Inflammatory macrophage treated with lipopolysaccharide for 1 hour (primary cell): ENCODE results near the gene TRAFD1.
A peak's percentile ranks its signal among the peaks of the same experiment; 100 is the strongest.
"Not testable (repeated sequence)": the region's sequence is repeated elsewhere in the genome, so short reads cannot be mapped to it uniquely, and the experiment has no call there.

Experiments
- DNase-seq, 2 donors: peaks; one replicate each; pipeline ENCODE4 v3.0.0-alpha.2; 2020 to 2022

The TRAFD1 gene, protein sequence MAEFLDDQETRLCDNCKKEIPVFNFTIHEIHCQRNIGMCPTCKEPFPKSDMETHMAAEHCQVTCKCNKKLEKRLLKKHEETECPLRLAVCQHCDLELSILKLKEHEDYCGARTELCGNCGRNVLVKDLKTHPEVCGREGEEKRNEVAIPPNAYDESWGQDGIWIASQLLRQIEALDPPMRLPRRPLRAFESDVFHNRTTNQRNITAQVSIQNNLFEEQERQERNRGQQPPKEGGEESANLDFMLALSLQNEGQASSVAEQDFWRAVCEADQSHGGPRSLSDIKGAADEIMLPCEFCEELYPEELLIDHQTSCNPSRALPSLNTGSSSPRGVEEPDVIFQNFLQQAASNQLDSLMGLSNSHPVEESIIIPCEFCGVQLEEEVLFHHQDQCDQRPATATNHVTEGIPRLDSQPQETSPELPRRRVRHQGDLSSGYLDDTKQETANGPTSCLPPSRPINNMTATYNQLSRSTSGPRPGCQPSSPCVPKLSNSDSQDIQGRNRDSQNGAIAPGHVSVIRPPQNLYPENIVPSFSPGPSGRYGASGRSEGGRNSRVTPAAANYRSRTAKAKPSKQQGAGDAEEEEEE

DNA sequence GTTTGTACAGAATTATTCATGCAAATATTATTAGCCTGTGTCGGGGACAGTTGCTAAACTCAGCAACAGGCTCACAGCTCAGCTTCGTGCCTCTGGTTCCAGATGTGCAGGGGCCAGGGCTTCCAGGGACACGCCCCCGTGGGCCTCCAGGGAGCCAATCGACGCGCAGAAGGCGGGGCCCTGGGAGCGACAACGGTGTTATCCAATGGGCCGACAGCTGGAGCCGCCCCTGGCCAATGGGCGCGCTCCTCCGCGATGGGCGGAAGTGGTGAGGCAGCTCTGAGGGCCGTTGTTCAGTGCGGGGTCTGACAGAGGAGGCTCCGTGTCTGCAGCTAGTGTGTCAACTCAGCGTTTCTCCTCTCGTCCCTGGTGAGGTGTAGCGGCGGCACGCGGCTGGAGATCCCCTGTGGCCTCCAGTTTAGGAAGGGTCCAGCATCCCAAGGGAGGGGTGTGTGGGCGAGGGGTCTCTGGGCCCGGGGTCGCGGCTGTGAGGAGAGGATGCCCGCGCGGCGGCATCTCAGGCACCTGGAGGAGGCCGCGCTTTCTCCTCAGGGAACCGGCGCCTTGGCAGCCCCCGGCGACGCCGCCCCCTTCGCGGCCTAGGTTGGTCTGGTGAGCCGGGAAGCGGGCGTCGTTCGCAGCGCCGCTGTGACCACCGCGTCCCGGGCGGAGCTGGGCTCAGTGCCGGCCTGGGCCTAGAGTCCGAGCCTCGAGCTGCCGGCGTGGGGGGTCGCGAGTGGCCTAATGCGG is at the start of gene TRAFD1:
Gene TRAFD1 (plus strand): TSS at position 311 of the 750 bp plus-strand sequence. CDS start 4,963 bp downstream, outside the sequence.
- peak; percentile 95 to 98 for DNase-seq

- no peak for DNase-seq
Measured at GRCh38 chr12:112087055-112087850, 38.1 kb upstream of the TRAFD1 start.

- DNase-seq, result no peak
Measured at GRCh38 chr12:112087851-112088250, 37.5 kb upstream of the TRAFD1 start.

DNA sequence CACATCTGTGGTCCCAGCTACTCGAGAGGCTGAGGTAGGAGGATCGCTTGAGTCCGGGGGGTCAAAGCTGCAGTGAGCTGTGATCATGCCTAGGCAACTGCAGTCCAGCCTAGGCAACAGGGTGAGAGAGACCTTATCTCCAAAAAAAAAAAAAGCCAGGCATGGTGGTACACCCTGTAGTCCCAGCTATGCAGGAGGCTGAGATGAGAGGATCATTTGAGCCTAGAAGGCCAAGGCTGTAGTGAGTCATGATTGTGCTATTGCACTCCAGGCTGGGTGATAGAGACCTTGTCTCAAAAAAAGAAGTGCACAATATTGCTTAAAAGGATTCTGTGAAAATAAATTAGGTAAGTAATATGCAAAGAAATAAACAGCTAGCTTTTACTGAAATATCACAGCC is 33.8 kb upstream of the TRAFD1 start:
- no peak for DNase-seq

GRCh38 chr12:112096070-112096469 is 29.3 kb upstream of the TRAFD1 start:
- DNase-seq, result peak; percentile 61 to 77

DNA sequence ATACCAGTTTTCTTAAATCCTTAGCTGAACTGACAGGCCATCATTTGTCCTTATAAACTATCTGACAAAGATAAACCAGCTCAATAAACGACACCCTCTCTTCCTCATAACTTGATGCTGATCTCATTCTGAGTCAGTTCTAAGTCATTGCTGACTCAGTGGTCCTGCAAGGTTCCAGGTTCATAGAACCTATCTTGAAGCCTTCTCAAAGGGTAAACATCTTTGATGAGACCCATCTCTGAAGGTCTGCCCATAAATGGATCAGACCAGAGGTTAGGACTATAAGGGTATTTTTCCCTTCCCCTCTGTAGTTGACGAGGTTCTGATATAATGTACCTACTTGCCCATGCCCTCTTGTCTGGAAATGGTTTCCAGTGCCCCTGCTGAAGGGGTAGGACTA is 28.7 kb upstream of the TRAFD1 start:
- peak; percentile 56 to 65 for DNase-seq

GRCh38 chr12:112097641-112098040 is 27.7 kb upstream of the TRAFD1 start:
- no peak for DNase-seq

- DNase-seq, result not testable (repeated sequence)
Measured at GRCh38 chr12:112100500-112100899, 24.9 kb upstream of the TRAFD1 start.

DNA sequence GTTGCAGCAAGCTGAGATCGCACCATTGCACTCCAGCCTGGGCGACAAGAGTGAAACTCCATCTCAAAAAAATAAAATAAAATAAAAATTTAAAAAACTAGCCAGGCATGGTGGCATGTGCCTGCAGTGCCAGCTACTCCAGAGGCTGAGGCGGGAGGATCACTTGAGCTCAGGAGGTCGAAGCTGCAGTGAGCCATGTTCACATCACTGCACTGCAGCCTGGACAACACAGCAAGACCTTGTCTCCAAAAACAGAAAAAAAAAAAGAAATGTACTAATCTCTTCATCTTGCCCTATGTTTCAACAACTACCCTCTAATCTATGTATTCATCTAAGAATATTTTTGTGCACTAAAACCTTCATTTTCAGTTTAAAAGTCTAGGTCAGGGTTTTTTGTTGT is 23.2 kb upstream of the TRAFD1 start:
- DNase-seq, result no peak

- DNase-seq, result not testable (repeated sequence)
Measured at GRCh38 chr12:112102746-112103145, 22.6 kb upstream of the TRAFD1 start.

DNA sequence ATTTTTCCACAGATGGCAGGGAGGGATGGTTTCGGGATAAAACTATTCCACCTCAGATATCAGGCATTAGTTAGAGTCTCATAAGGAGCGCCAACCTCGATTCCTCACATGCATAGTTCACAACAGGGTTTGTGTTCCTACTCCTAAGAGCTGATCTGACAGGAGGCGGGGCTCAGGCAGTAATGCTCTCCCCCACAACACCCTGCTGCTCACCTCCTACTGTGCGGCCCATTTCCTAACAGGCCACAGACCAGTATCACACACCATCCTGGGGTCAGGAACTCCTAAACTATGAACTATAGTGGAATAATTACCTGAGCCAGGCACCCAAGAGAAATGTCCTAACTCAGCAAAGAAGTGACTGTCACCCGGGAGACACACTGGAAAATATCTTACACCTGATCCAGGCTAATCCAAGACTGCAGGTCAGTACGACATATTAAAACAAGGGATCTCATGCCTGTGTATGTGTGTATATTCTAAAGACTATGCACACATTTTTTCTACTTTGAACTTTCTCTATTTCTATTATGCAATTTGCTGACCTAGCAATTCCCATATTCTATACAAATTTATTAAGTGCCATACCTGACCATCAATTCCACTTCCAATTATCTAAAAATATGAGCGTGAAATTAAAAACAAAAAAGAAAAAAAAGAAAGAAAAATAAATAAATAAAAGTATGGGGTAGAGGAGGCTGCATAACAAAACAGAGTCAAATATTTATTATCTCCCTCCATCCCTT is 21.4 kb upstream of the TRAFD1 start:
- DNase-seq, result no peak

DNA sequence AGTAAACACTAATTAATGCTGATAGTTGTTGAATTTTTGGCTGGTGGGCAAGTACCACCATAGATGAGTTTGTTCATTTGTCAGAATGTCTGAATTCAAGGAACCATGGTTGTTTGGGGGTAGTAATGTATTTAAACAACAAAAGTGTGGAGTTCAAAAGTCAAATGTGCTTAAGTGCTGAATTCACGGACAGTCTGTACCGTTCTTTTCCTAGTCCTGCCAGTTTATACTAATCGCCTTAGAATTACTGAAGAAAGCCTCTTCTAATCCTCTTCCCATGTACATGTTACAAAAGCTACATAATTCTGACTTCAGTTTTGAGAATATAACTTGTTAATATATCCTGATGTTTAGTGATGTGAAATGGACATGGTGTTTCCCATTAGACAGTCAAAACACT is 19.5 kb upstream of the TRAFD1 start:
- no peak for DNase-seq

DNA sequence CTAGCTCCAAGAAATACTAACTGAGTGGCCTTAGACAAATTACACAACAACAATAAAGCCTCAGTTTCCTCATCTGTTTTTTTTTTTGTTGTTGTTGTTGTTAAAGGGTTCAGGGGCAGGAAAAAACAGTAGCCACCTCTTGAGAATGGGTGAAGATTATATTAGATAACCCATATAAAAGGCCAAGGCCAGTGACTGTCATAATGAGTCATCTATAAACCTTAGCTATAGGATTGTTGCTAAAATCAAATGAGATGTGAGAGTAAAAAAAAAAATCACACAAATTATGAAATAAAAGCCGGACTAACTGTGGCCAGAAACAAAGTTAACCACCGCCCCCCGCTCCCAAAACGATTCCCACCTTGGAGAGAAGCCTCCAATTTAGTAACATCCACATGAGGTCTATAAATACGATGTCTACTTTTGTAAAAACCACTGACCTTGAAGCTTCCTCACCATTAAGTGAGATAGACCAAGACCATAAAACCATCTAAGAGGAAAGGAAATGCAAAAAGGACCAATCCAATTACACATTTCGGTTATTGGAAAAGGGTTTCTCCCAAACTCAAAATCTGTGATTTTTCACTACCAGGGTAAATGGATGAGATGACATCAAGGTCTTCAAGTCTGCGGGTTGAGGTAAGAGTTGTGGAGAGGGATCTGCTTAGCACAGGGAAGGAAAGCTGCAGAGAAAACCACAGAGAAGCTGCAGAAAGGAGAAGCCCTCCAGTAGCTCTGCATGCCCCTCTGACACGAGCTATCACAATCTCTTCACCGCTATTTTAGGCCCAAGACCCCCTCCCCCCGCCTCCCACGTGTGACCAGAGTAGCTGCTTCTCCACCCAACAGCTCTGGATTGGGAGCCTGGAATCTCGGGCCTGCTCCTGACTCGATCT is 17.8 kb upstream of the TRAFD1 start:
- DNase-seq, result peak in 1 of 2 donors; percentile 32

- peak; percentile 82 to 91 for DNase-seq
Measured at GRCh38 chr12:112108202-112109079, 16.9 kb upstream of the TRAFD1 start, which contains the start of gene NAA25. TSS of gene NAA25 (minus strand) at chr12:112108783. CDS start at chr12:112108773, 10 bp downstream.

- DNase-seq, result not testable (repeated sequence)
Measured at GRCh38 chr12:112110787-112111662, 14.3 kb upstream of the TRAFD1 start.

DNA sequence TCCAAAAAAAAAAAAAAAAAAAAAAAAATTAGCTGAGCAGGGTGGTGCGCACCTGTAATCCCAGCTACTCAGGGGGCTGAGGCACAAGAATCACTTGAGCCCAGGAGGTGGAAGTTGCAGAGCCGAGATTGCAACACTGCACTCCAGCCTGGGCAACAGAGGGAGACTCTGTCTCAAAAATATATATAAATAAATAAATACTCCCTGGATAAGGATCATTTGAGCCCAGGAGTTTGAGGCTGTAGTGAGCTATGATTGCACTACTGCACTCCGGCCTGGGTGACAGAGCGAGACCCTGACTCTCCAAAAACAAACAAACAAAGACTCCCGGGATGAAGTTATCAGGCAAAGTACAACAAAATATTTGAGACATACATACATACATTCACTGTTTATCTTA is 13.4 kb upstream of the TRAFD1 start:
- no peak for DNase-seq

GRCh38 chr12:112112409-112113133 is 12.8 kb upstream of the TRAFD1 start:
- no peak for DNase-seq
